Brain pericyte (primary cell): ENCODE results near the gene ZBTB17.
"Not testable (repeated sequence)": the region's sequence is repeated elsewhere in the genome, so short reads cannot be mapped to it uniquely, and the experiment has no call there.

ENCODE experiments used
- DNase-seq: peaks from one replicate; pipeline ENCODE4 v3.0.0-alpha.2; 2012; ENCODE audit warnings: low read depth, low spot score

ZBTB17 gene

DNA sequence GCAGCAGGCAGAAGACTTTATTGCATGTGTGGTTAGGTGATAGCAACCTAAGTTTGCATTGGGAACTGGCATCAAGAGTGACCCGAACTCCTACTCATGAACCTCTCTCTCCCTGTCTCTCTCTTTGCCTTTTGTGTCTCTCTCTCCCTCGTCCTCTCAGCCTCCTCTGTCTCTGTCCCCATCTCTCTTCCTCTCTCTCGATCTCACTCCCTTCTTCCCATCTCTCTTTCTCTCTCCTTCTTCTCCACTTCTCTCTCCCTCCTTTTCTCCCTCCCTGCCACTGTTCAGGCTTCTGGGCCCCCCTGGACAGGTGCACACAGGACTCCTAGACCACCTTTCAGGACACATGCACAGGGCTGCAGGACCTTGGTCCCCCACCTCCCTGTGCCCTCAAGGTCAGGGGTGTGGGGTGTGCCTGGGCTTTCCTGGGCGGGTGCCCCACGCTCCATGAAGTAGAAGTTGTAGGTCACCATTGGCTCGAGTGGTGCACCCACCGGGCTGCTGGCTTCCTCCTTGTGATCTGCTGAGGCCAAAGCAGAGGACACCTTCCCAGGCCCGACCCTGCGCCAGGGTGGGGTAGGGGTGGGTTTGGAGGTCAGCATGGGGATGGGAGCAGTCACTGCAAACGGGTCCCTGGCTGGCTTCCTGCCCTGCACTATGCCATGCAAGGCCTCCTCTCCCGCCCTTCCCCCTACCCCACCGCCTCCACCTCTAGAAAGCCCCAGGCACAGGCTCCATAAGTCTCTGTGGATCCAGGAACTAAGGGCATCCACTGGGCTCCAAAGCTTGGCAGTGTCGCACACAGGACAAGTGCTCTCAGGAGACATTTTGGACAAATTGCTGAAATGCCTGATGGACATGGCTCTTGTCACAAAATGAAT is 13.2 kb upstream of the ZBTB17 start:
- DNase-seq: no peak

DNA sequence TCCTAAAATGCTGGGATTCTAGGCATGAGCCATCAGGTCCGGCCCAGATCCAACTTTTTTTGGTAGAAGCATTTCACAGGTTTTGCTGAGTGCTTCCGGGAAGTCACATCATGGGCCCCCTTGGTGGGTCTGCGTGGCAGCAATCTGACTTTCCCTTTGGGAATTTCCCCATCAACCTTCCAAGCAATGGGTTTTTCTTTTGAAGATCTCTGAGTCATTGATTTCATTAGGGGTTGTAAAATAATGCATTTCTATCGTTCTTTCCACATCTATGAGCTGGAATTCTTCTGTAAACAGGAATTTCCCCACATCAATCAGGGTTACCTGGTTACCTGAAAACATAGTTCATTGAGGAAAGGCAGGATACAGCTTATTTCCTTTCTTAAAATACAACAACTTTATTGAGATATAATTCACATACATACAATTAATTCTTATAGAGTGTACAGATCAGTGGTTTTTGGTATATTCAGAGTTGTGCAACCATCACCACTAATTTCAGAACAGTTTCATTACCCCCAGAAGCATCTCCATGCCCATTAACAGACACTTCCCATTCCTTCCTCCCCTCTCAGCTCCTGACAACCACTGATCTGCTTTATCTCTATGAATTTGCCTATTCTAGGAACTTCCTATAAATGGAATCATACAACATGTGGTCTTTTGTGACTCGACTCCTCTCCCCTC is 9.9 kb upstream of the ZBTB17 start:
- DNase-seq: no peak

DNA sequence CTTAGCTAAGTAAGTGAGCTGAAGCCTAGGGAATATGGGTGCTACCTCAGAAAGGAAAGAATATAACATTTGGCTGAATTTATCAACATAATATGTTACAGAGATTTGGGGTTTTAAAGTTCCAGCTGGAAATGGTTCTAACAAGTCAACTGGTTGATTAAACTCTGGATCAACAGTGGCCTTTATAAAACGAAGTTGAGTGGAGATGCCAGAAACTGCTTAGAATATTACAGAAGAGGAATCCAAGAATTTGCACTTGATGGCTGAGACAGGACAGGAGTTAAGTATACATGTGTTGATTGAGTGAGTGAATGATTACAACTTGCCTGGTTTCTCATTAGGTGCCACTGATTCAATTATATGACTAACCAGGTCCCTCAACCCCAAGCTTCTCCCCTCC is 7.4 kb upstream of the ZBTB17 start:
- DNase-seq: no peak

DNA sequence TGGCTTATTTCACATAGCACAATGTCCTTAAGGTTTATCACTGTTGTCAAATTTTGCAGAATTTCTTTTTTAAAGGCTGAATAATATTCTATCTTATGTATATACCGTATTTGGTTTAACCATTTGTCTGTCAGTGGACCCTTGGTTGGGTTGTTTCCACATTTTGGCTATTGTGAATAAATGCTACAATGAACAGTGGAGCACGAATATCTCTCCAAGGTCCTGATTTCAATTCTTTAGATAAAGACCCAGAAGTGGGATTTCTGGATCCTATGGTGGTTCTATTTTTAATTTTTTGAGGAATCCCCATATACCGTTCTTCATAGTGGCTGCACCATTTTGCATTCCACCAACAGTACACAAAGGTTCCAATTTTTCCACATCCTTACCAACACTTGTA is 5.8 kb upstream of the ZBTB17 start:
- no peak for DNase-seq

DNA sequence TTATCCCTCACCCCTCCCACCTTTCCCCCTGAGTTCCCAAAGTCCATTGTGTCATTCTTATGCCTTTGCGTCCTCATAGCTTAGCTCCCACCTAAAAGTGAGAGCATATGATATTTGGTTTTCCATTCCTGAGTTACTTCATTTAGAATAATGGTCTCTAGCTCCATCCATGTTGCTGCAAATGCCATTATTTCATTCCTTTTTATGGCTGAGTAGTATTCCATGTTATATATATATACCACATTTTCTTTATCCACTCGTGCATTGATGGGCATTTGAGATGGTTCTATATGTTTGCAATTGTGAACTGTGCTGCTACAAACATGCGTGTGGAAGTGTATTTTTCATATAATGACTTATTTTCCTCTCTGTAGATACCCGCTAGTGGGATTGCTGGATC is 2.0 kb upstream of the ZBTB17 start:
- not testable (repeated sequence) for DNase-seq

DNA sequence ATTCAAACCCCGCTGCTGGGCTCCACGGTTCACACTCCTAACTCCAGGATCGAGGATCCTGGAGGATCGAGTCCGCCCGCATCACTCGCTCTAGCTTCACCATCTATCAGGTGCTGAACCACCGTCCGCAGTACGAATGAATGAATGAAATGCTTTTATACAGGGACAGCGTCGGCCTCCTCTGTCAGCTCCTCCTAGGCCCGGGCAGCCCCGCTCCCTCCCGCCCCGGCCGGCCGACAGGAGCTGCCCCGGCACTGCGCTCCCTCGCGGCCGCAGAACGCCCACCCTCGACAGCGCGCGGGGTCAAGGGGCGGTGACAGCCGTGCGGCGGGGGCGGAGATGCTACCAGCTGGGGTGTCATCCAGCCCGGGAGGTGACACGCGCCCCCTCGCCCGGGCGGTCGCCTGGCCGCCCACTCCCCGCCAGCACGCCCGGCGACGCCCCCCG is 520 bp downstream of the ZBTB17 start:
- DNase-seq: no peak

DNA sequence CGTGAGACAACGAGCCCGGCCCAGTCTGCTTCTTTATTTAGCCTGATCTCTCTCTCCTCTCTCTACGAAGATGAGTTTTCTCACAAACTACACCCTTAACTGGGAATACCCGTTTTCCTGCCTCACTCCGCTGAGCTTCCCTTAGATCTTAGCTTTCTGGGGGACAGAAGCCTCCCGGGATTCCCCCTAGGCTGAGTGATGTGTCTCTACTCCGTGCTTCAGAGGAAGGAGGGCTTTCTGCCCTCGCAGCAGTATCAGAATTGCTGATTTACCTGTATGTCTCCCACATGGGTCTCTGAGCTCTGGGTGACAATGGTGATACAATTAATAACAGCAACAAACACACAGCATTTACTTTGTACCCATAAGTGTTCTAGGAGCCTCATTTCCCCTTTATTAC is 1.0 kb downstream of the ZBTB17 start:
- no peak for DNase-seq

DNA sequence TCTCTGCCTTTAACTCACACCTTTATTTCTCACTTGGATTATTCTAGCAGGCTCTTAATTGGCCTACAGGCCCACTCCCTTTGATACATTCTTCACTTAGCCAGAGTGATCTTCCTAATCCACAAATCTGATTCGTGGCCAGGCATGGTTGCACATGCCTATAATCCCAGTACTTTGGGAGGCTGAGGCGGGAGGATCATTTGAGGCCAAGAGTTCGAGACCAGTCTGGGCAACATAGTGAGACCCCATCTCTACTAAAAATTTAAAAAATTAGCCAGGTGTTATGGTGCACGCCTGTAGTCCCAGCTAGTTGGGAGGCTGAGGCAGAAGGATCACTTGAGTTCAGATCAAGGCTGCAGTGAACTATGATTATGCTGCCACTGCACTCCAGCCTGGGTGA is 2.1 kb downstream of the ZBTB17 start:
- no peak for DNase-seq

DNA sequence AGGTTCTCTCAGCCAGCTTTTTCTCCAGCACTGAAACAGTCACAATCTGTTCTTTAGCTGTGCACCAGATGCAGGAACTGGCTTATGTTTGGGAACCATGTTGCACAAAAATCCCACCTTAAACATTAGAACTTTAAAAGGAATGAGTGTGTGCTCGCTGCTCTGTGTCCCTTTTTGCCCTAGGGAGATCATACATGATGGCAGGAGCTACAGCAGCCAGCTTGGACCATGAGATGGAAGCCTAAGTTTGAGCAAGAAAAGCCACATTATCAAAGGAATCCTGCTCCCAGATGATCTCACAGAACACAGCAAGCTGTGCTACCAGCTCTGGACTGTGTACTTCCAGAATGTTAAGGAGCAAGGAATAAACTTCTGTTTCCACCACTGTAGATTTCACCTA is 3.5 kb downstream of the ZBTB17 start:
- DNase-seq: no peak

DNA sequence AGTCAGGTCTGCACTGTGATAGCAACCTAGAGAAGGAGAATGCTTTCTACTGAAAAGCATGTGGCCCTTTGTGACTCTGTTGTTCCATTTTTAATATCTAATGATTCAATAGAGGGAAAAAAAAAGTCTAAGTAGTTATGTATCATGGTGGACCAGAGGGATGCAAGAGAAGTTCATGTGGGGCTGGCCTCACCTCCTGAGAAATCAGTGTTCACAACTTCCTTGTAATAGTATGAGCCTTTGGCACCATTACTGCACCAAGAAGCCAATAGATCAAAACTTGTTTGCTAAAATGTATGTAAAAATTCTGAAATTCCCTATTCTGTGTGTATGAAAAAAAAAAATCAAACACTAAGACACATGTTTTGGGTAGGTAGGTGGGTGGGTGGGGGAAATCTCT is 5.0 kb downstream of the ZBTB17 start:
- DNase-seq: no peak

DNA sequence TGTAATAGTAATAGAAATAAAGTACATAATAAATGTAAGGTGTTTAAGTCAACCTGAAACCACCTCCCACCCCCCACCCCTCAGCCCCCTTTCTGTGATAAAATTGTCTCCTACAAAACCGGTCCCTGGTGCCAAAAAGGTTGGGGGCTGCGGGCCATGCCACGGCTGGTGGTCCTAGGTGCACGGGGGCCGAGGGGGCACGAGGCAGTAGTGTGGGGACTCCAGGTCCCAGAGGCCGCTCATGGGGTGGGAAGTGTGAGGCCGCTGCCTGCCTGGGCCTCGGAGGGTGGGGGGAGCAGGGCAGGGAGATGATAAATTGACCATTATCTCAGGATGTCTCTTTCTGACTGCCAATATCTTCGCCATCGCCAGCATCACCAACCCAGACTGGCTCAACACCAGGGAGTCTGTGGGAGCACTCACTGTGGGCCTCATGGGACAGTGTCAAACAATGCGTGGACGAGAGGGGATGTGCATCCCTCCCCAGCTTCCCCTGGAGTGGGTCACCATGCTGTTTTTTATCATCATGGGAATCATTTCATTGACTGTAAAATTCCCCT is 6.5 kb downstream of the ZBTB17 start:
- no peak for DNase-seq

DNA sequence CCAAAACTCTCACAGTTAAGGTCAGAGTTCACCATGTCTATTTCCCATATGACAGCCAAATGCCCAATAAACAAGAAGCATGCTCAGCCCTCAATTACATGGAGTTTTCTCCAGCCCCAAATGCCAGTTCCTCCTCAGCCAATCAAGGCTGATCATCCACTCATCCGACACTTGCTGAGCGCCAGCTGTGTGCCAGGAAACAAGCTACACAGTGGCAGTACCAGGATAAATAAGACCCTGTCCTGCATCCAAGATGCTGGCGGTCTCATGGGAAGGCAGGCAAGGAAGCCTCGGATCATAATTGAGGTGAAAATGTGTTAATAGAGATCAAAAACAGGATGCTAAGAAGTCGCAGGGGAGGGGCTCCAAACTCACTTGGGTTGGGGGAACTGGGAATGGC is 7.7 kb downstream of the ZBTB17 start:
- no peak for DNase-seq

DNA sequence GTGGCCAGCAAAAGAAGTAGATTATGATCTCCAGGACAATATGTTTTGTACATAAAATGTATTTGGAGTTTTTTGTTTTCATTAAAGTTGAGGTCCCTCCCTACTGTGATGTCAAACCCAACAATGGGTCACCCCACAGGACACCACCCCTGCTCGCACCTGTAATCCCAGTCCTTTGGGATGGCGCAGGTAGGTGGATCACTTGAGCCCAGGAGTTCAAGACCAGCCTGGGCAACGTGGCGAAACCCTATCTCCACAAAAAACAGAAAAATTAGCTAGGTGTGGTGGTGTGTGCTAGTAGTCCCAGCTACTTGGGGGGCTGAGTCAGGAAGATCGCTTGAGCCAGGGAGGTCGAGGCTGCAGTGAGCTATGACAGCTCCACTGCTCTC is 9.0 kb downstream of the ZBTB17 start:
- DNase-seq: no peak

DNA sequence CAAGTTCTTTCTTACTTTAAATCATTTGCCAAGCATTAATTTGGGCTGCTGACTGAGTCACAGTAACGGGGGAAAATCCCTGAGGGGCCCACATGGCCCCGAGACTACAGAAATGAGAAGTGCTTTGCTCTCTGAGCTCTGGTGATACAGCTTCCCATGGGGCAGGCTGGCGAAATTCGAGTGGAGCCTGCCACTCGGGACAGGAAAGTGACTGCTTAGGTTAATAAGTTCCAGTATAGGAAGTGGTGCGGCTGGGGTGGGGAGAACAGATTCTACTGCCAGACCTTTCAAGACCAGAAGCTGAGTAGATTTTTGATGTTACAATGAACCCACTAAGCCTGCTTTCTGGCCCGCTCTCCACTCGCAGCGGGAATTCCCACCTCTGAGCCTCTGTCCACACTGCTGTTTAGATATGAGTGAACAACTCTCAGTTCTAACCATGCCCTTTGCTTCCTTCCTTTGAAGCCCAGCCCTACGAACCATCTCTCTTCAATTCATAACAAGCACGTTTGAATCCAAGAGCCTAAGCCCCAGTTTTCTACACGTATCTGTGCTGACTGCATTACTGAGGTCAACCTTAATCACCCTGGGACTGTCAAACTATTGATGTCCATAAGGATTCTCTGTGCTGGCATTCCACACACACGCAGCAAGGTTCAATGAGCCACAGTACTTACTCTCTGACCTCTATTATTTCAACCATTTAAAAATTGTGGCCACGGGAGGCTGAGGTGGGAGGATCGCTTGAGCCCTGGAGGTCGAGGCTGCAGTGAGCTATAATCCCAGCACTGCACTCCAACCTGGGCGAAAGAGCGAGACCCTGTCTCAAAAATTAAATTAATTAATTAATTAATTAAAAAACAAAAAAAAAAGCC is 9.6 kb downstream of the ZBTB17 start:
- DNase-seq: no peak

DNA sequence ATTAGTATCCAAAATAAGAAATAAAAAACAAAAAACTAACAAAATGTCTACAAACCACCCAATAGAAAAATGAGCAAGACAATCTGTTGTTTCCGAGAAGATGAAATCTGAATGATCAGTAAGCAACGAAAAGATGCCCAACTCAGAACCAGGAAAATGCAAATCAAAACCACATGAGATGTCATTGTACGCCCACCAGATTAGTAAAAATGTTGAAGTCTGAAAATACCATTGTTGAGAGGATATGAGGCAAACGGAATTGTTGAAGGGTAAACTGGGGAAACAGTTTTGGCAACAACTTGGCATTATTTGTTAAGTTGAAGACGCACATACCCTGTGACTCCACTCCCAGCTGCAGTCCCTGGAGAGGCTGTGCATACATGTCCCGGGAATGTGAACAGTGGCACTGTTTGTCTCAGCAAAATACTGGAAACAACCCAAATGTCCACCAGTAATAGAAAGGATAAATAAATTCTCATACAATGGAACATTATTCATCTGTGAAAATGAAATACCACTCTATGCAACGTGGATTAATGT is 10.6 kb downstream of the ZBTB17 start:
- no peak for DNase-seq

DNA sequence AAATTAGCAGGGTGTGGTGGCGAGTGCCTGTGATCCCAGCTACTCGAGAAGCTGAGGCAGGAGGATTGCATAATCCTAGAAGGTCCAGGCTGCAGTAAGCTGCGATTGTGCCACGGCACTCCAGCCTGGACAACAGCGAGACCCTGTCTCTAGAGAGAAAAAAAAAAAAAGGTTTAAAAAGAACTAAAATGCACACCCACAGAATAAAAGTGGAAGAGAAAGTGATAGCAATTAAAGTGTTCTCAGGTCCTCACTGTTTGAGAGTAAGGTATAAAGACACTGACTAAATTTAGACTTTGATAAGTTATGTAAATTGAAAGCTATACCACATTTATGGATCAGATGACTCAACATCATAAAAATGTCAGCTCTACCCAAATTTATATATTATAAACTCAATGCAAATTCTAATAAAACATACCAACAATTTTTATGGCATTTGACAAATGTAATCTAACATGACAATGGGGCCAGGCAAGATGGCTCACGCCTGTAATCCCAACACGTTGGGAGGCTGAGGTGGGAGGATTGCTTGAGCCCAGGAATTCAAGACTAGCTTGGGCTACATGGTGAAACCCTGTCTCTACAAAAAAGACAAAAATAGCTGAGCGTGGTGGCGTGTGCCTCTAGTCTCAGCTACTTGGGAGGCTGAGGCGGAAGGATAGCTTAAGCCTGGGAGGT is 11.8 kb downstream of the ZBTB17 start:
- no peak for DNase-seq

DNA sequence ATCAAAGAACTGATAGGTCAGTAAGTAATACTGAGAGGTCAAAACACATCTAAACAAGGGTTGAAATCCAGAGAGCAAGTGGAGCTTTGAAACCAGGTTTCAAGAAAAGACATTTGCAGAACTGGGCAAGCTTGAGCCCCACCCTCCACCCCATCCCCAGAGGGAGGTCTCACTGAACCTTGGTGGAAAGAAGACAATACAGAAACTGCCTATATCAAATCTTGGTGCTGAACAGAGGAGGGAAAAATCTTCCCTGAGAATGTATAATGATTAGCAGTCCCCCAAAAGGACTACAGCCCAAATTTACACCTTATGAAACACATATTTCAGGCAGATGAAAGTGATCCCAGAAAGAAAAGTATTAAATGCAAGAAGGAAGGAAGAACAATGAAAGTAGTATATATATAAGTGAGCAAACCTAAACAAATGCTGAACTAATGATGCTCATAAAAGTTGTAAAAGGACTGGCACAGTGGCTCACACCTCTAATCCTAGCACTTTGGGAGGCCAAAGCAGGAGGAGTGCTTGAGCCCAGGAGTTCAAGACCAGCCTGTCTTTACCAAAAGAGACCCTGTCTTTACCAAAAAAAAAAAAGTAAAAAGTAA is 12.4 kb downstream of the ZBTB17 start:
- no peak for DNase-seq

DNA sequence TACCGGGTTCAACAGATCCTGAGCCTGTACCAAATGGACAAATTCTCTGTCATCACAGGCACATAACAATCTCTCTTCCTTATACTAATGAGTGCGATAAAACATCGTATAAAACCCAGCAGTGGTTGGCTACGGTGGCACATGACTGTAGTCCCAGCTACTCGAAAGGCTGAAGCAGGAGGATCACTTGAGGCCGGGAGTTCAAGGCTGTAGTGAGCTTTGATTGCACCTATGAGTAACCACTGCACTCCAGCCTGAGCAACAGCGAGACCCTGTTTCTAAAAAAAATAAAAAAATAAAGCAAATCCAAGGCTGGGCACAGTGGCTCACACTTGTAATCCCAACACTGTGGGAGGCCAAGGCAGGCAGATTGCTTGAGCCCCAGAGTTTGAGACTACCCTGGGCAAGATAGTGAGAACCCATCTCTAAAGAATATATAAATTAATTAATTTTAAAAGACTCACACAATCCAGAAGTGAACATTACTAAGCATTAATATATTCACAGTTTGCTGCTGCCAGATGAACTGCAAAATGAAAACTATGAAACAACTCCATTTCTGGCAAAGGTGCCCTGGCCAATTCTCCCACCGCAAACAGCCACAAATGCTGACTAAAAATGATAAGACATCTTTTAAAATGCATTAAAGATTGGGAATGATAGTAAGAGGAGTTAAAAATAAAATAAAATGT is 13.1 kb downstream of the ZBTB17 start:
- DNase-seq: no peak

DNA sequence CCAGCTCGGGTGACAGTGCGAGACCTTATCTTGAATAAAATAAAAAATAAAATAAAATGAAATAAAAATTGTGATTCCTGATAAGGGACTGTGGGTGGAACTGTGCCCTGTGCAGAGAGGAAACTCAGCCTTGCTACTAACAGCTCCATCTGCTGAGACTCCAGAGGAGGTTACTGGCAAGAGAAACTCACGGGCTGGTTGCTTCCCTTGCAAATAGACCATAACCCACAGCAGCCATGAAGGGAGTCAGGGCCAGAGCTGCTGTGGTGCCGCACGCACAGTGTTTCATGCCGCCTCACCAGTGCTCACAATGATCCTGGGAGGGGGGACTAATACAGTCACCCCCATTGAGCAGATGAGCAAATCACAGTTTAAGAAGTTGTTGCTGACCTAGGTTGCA is 13.7 kb downstream of the ZBTB17 start:
- DNase-seq: no peak

DNA sequence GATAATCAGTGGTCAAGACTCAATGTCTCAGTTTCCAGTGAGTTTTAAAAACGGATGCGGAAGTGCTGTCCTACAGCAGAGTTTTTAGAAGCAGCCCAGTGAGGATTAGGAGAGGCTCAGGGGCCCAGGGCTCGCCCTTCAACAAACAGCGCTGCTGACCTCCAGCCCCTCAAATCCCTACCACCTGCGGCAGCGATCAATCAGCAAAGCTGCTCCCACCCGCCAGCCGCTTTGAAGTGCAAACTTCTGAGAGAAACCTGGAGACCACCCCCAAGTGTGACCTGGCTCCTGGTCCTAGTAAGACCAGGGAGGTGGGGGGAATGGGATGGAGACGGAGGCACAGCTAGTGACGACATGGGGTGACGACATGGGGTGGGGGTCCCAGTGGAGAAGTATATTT is 14.4 kb downstream of the ZBTB17 start:
- no peak for DNase-seq
